ENCODE data around the gene DOP1A.

The DOP1A gene

GRCh38 chr6:83152913-83153312 lies 85.4 kb downstream of the DOP1A start:
- H3K4me3 ChIP-seq (ENCODE audit: low read depth, low read length) = no peak overlapping the region

GRCh38 chr6:83153883-83154521 lies 86.5 kb downstream of the DOP1A start:
- no peak overlapping the region for H3K4me3 ChIP-seq (ENCODE audit: low read depth, low read length)

GRCh38 chr6:83155794-83156193 lies 88.3 kb downstream of the DOP1A start:
- H3K4me3 ChIP-seq (ENCODE audit: low read depth, low read length) = no peak overlapping the region

GRCh38 chr6:83160167-83160566 lies 92.7 kb downstream of the DOP1A start:
- H3K4me3 ChIP-seq (ENCODE audit: low read depth, low read length) = no peak overlapping the region

- no peak overlapping the region for H3K4me3 ChIP-seq (ENCODE audit: low read depth, low read length)
Observed at GRCh38 chr6:83167726-83168278, 100.3 kb downstream of the DOP1A start.

GRCh38 chr6:83168556-83168955 lies 101.1 kb downstream of the DOP1A start:
- no peak overlapping the region for H3K4me3 ChIP-seq (ENCODE audit: low read depth, low read length)

- H3K4me3 ChIP-seq (ENCODE audit: low read depth, low read length) = no peak overlapping the region
Observed at GRCh38 chr6:83169106-83169505, 101.6 kb downstream of the DOP1A start.

GRCh38 chr6:83169511-83169910 lies 102.0 kb downstream of the DOP1A start:
- H3K4me3 ChIP-seq (ENCODE audit: low read depth, low read length) = no peak overlapping the region

- no peak overlapping the region for H3K4me3 ChIP-seq (ENCODE audit: low read depth, low read length)
Observed at GRCh38 chr6:83176246-83176645, 108.8 kb downstream of the DOP1A start.

- H3K4me3 ChIP-seq (ENCODE audit: low read depth, low read length) = no peak overlapping the region
Observed at GRCh38 chr6:83180426-83180950, 113.0 kb downstream of the DOP1A start.

GRCh38 chr6:83182114-83182513 lies 114.6 kb downstream of the DOP1A start:
- no peak overlapping the region for H3K4me3 ChIP-seq (ENCODE audit: low read depth, low read length)

- no peak overlapping the region for H3K4me3 ChIP-seq (ENCODE audit: low read depth, low read length)
Observed at GRCh38 chr6:83183082-83183828, 115.8 kb downstream of the DOP1A start.

- H3K4me3 ChIP-seq (ENCODE audit: low read depth, low read length) = no peak overlapping the region
Observed at GRCh38 chr6:83185096-83185495, 117.6 kb downstream of the DOP1A start.

GRCh38 chr6:83188501-83188900 lies 121.0 kb downstream of the DOP1A start:
- no peak overlapping the region for H3K4me3 ChIP-seq (ENCODE audit: low read depth, low read length)

- no peak overlapping the region for H3K4me3 ChIP-seq (ENCODE audit: low read depth, low read length)
Observed at GRCh38 chr6:83190626-83191025, 123.2 kb downstream of the DOP1A start.

- peak overlapping the region; percentile 81 for H3K4me3 ChIP-seq (ENCODE audit: low read depth, low read length)
Observed at GRCh38 chr6:83191974-83192373, 124.5 kb downstream of the DOP1A start.

- peak overlapping the region; percentile 81 for H3K4me3 ChIP-seq (ENCODE audit: low read depth, low read length)
Observed at GRCh38 chr6:83192456-83192855, 125.0 kb downstream of the DOP1A start.

GRCh38 chr6:83192871-83193746 lies 125.6 kb downstream of the DOP1A start, which contains the start of the genes PGM3 and RWDD2A:
PGM3 (minus strand) TSS chr6:83193265; CDS start chr6:83191012, 2,253 bp downstream.
RWDD2A (plus strand) TSS chr6:83193357; CDS start chr6:83194452, 1,095 bp downstream.
- H3K4me3 ChIP-seq (ENCODE audit: low read depth, low read length) = peak within 1 kb of the TSS; percentile 81

- peak overlapping the region; percentile 81 for H3K4me3 ChIP-seq (ENCODE audit: low read depth, low read length)
Observed at GRCh38 chr6:83193747-83194566, 126.5 kb downstream of the DOP1A start.
